DND-41 (cell line): Measurements from ENCODE around the gene BASP1.

ENCODE experiments used
- ATAC-seq: fragments of 200-7000 bp; cut with Tn5 transposase; 3 replicates; pipeline ENCODE4 v1.9.1; 2021; ENCODE audit warnings: low read depth; ENCODE audit not compliant: insufficient read depth
- DNase-seq: peaks from one replicate; pipeline ENCODE4 v3.0.0-alpha.2; 2020
- H2AFZ ChIP-seq: 2 replicates; pipeline ENCODE4 v1.6.0; 2012; ENCODE audit warnings: low read depth, low read length
- H3K27ac ChIP-seq: 2 replicates; pipeline ENCODE4 v1.5.1; 2012; ENCODE audit warnings: low read length, inconsistent platforms
- H3K27me3 ChIP-seq: fragments of 200-600 bp; sonication (generic); 2 replicates; pipeline ENCODE4 v1.6.0; 2012; ENCODE audit warnings: low read length, mild to moderate bottlenecking, inconsistent platforms; ENCODE audit not compliant: insufficient read depth, poor library complexity
- H3K36me3 ChIP-seq: 2 replicates; pipeline ENCODE4 v1.5.1; 2012; ENCODE audit warnings: low read length, inconsistent platforms; ENCODE audit not compliant: insufficient read depth
- H3K4me1 ChIP-seq: 2 replicates; pipeline ENCODE4 v1.5.1; 2012; ENCODE audit warnings: mild to moderate bottlenecking, low read length; ENCODE audit not compliant: insufficient read depth
- H3K4me2 ChIP-seq: 2 replicates; pipeline ENCODE4 v1.6.0; 2012; ENCODE audit warnings: mild to moderate bottlenecking, moderate library complexity, low read length, inconsistent platforms; ENCODE audit not compliant: insufficient read depth
- H3K4me3 ChIP-seq, 2 experiments: fragments of 200-600 bp in 1 of 2; shearing (Covaris generic) in 1 of 2; 2 replicates each; pipeline ENCODE4 v1.5.1; 2012 to 2016; ENCODE audit warnings: inconsistent platforms in 2 of 2, low read length in 2 of 2, mild to moderate bottlenecking in 2 of 2, low read depth in 1 of 2, moderate library complexity in 1 of 2
- H3K79me2 ChIP-seq: 2 replicates; pipeline ENCODE4 v1.6.0; 2012; ENCODE audit warnings: low read length, inconsistent platforms; ENCODE audit not compliant: insufficient read depth
- H3K9ac ChIP-seq: 2 replicates; pipeline ENCODE4 v1.6.0; 2012; ENCODE audit warnings: low read depth, mild to moderate bottlenecking, inconsistent platforms, low read length, moderate library complexity
- H3K9me3 ChIP-seq: 2 replicates; pipeline ENCODE4 v1.5.1; 2012; ENCODE audit warnings: low read length, moderate library complexity, mild to moderate bottlenecking, inconsistent platforms; ENCODE audit not compliant: insufficient read depth, severe bottlenecking
- H4K20me1 ChIP-seq: 2 replicates; pipeline ENCODE4 v1.6.0; 2012; ENCODE audit warnings: low read length; ENCODE audit not compliant: insufficient read depth
- EZH2 ChIP-seq: IDR thresholded peaks from 3 replicates; pipeline ENCODE4 v1.6.1; 2012; ENCODE audit warnings: borderline replicate concordance, low read depth, mild to moderate bottlenecking, moderate library complexity, low read length, inconsistent platforms; ENCODE audit not compliant: severe bottlenecking
- TF ChIP-seq, protein P1 (sequence below): IDR thresholded peaks from 2 replicates; pipeline ENCODE4 v1.5.1; 2012; ENCODE audit warnings: borderline replicate concordance, low read length, moderate library complexity, mild to moderate bottlenecking; ENCODE audit not compliant: poor library complexity, severe bottlenecking; ENCODE audit errors: extremely low read depth

The BASP1 gene

DNA sequence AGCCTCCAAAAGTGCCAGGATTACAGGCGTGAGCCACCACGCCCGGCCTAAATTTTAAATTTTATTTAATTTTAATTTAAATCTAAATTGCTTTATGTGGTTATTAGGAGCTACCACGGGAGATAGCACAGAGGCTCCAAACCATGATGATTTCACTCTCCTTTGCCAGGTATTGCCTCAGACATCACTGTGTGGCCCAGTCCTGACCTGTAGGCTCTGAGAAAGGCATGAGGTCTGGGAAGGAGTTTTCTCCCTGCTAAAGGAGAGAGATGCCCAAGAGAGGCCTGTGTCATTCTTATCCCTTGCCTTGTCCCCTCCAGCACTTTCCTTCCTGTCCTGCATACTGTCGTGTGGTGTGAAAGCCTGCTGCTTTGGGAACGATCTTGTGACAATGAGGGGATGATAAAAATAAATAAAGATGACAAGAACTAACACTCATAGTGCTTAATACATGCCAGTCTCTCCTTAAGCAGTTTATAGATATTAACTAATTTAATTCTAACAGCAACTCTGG is 37.0 kb upstream of the BASP1 start:
- Histone ChIP-seq H3K36me3 (no peaks in the 10 kb centered on the region), H3K4me2 (no peak overlapping the region), H4K20me1 (no peaks in the 10 kb centered on the region), H3K4me1 (no peaks in the 10 kb centered on the region), H3K4me3 (no peak overlapping the region), H3K9me3 (no peaks in the 10 kb centered on the region), H3K27ac (no peak overlapping the region), H2AFZ (no peak overlapping the region), H3K9ac (no peak overlapping the region), H3K27me3 (no peaks in the 10 kb centered on the region), H3K79me2 (no peaks in the 10 kb centered on the region)
- DNase-seq (no peak), ATAC-seq (no peak)
- TF ChIP-seq EZH2 = no peak
- TF ChIP-seq, protein P1, sequence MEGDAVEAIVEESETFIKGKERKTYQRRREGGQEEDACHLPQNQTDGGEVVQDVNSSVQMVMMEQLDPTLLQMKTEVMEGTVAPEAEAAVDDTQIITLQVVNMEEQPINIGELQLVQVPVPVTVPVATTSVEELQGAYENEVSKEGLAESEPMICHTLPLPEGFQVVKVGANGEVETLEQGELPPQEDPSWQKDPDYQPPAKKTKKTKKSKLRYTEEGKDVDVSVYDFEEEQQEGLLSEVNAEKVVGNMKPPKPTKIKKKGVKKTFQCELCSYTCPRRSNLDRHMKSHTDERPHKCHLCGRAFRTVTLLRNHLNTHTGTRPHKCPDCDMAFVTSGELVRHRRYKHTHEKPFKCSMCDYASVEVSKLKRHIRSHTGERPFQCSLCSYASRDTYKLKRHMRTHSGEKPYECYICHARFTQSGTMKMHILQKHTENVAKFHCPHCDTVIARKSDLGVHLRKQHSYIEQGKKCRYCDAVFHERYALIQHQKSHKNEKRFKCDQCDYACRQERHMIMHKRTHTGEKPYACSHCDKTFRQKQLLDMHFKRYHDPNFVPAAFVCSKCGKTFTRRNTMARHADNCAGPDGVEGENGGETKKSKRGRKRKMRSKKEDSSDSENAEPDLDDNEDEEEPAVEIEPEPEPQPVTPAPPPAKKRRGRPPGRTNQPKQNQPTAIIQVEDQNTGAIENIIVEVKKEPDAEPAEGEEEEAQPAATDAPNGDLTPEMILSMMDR = no peak

DNA sequence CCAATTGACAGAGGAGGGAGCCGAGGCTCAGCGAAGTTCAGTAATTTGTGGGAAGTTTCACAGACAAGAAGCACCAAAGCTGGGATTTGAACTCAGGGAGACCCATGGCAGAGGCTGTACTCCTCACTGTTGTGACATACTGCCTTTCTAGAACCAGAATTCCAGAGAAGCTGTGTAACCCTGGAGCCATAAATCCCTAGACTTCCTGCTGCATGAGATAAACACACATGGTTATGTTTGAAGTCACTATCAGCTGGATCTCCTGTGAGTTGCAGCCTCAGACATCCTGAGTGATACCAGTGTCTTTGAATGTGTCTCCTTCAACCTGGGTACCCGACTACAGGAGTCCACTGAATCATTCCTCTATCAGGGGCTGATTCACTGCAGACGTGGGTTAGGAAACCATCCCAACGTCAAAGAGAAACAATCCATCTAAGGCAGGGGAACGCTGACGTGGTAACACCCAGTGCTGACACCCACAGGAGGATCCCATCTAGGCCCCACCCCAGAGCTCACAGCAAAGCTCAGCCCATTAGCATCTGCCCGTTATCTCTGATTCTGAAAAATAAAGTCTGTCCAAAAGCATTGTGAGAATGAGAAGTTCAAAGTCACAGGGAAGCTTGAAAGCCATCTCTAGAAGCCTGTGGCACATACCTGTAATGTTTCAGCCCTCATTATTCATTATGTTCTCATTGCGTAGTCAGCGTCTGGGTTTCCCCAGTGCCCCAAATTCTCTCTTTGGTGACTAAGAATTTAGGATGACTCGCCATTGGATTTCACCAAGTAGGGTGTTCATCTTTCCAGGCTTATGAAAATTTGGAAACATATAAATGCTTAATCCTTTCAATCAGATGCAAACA is 36.3 kb upstream of the BASP1 start:
- H3K79me2 ChIP-seq = no peaks in the 10 kb centered on the region
- no peak overlapping the region for H3K27ac ChIP-seq
- H2AFZ ChIP-seq = no peak overlapping the region
- no peaks in the 10 kb centered on the region for H3K9me3 ChIP-seq
- no peaks in the 10 kb centered on the region for H3K4me1 ChIP-seq
- H3K36me3 ChIP-seq = no peaks in the 10 kb centered on the region
- ATAC-seq (no peak), DNase-seq (no peak)
- H3K27me3 ChIP-seq = no peaks in the 10 kb centered on the region
- no peak overlapping the region for H3K4me3 ChIP-seq
- no peak overlapping the region for H3K4me2 ChIP-seq
- no peaks in the 10 kb centered on the region for H4K20me1 ChIP-seq
- no peak for TF ChIP-seq EZH2
- TF ChIP-seq, protein P1 = no peak
- H3K9ac ChIP-seq = no peak overlapping the region

DNA sequence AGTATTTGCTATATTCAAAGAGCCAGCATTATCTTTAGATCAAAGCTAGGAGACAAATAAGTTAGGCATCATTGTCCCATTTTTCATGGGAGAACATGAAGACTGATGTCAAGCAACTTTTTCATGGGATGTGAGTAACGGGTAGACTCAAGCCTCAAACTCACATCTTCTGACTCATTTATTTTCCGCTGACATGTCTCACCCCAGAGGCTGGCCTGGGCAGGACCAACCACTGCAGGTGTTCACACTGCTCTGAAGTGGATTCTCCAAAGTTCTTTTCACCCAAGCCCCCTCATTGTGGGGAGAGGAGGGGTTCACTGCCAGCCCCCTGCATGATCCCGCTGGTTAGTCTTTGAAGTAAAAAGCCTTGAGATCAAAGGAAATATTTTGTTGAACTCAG is 34.9 kb upstream of the BASP1 start:
- Histone ChIP-seq H3K9ac (no peak overlapping the region), H3K4me2 (no peak overlapping the region), H3K36me3 (no peaks in the 10 kb centered on the region), H4K20me1 (no peaks in the 10 kb centered on the region), H2AFZ (no peak overlapping the region), H3K27ac (no peak overlapping the region), H3K79me2 (no peaks in the 10 kb centered on the region), H3K27me3 (no peaks in the 10 kb centered on the region), H3K9me3 (no peaks in the 10 kb centered on the region), H3K4me1 (no peaks in the 10 kb centered on the region), H3K4me3 (no peak overlapping the region)
- DNase-seq (peak; percentile 13), ATAC-seq (peak; percentile 22; the same call in 2 of the 3 replicates)
- TF ChIP-seq, protein P1 = no peak
- no peak for TF ChIP-seq EZH2
